ENCODE measurements around the gene FAM120A.

FAM120A gene

DNA sequence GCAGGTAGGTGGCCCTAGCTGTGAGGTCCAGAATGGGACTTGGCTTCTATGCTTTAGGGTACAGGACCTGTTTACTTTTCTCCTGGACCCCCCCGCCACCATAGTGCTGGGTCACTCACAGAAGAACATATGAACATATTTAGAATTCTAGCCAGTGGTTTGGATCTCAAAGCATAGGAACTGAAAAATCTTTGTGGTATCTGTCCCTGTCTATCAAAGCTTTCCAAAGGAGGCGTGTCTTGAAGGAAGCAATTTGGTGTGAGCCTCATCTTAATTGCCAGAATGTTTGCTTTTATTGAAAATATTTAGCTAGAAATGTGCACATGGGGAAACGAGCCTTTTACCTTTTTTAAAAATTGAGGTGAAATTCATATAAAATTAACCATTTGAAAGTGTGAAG is 131.1 kb downstream of the FAM120A start:
- no peak for DNase-seq

DNA sequence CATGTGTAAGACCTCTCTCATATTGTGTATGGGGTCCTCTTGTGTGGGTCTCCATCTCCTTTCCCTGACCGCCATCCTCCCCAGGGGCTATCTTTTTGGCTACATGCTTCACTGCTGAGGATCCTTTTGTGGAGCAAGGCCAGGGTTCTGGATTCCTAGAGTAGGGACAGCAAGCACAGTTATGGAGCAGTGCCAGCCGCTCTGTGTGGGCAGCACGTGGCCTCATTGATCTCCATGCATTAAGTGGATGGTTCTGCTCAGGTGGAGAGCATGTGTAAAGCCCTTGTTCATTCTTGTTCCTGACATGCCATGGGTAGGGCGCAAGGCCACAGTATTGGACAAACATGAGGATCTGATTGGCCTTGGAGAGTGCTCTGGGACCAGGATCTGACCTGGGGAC is 133.8 kb downstream of the FAM120A start:
- DNase-seq = no peak

DNA sequence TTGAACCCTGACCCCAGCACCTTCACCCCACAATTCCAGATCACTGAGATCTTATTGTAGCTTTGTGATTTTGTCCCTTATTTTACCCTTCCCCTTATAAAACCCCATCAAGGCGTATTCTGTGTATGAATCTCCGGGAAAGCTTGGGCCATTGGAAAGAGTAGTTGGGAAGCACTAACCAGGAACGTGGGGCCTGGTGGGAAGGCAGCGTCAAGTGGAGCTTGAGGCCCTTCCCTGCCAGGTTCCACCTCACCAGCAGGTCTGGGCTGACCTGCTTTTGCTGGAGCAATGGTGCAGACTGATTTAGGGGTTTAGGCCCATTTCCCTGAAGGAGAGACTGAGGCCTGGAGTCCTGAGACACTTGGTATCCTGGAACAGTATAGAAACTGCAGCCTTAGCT is 134.2 kb downstream of the FAM120A start:
- no peak for DNase-seq

DNA sequence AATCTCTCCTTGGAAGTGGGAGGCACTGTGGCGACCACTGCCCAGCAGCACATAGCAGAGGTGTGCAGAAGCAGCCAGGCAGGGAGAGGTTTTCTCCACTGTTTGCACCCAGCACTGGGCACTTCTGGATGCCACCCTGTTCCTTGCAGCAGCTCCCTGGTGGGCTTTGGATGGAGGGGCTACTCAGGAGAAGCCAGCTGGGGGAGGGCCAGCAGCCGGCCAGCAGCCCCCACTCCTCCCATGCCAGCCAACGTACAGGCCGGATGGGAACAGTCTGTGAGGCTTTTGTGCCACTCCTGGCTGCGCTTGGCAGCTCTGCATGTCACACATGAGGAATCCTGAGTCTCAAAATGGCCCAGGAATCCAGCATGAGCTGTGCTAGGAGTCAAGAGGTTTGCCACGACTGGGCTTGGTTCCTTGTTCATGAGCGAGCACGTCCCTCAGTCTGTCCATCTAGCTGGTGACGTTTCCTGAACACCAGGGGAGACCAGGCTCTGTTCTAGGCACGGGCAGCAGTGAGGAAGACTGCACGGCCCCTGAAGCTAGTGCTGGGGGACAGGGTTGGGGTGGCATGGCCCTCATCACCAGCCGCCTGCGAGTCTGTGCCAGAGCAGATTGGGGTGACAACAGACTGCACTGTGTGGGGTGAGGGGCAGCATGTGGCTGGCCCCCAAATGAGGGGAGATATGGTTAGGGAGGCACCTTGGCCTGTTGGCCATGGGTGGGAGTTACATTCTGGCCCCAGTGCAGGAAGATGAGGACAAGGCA is 135.0 kb downstream of the FAM120A start:
- no peak for DNase-seq

DNA sequence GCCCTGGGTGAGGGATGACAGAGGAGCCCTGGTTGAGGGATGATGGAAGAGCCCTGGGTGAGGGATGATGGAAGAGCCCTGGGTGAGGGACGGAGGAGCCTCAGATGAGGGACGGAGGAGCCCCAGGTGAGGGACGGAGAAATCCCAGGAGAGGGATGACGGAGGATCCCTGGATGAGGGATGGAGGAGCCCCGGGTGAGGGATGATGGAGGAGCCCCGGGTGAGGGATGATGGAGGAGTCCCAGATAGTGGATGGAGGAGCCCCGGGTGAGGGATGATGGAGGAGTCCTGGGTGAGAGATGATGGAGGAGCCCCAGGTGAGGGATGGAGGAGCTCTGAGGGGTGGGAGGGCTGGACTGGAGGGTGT is 135.8 kb downstream of the FAM120A start:
- DNase-seq = no peak

DNA sequence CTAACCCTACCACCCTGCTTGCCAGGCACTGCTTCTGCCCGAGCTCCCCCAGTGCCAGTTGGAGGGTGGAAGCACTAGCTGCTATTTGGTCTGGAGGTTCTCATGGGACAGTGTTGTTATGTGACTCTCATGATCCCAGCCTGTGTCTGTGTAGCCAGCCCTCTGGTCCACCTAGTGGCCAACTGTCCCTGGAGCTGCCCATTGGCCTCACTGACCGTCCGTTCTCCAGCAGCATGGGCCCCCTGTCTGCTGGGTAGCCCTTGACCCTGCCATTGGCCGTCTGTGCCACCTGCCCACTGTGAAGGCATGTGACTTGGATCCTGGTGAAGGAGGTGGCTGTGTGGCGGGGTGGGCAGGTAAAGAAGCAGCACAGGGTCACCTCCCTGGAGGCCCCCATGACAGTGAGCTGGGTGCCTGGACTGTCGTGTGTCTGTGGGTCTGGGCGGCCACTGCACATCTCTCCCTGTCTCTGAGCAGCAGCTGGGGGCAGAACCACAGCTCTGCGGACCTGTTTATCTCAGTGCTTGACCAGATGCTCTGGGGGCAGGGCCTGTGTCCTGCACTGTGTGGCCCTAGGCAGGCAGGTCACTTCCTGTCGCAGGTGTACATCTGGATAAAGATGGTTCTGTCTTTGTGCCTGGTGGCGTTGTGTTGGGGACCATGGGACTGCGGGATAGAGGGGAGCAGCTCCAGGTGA is 136.3 kb downstream of the FAM120A start:
- no peak for DNase-seq

DNA sequence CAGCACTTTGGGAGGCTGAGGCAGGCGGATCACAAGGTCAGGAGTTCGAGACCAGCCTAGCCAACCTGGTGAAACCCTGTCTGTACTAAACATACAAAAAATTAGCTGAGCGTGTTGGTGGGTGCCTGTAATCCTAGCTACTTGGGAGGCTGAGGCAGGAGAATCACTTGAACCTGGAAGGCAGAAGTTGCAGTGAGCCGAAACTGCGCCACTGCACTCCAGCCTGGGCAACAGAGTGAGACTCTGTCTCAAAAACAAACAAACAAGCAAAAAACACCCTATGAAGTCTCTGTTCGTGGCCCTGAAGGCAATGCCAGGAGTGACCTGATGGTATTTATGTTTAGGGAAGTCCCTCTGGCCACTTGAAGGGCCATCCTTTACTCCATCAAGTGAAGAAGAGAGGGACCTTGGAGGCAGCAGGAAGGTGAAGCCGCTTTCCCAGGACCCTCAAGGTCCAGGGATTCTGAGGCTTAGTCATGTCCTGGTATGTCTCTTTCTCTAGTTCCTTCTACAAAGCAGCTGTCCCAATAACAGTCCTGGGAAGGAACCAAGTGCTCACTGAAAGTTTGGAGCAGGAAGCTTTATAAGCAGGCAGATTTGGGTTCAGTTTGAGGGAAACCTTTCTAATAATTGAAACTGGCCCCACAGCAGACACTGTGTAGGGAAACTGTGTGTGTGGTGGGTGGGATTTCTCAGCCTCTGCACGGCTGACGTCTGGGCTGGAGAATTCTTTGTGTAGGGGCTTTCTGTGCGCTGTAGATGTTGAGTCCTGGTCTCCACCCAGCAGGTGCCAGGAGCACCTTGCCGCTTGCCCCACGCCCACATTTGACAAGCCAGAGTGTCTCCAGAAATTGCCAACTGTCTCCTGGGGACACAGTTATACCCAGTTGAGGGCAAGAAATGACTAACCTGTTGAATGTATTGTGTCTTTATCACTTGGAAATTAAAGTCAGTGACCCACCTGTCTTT is 137.4 kb downstream of the FAM120A start:
- no peak for DNase-seq

DNA sequence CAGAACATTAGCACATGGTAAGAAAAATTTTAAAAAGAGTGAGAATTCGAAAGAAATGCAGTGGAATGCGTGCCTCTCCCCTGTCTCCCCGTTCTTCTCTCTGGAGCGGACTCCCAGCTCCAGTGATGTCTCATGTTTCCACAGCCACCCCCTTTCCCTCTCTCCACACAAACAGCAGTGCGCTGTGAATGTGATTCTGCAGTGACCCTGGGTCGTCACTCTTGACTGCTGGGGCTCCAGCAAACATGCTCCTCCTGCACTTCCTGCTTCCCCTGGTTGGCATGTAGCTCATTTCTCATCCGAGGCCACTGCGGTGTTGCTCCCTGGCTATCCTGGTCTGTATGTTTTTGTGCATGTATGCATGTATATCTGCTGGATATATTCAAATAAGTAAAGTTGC is 138.2 kb downstream of the FAM120A start:
- DNase-seq = no peak

DNA sequence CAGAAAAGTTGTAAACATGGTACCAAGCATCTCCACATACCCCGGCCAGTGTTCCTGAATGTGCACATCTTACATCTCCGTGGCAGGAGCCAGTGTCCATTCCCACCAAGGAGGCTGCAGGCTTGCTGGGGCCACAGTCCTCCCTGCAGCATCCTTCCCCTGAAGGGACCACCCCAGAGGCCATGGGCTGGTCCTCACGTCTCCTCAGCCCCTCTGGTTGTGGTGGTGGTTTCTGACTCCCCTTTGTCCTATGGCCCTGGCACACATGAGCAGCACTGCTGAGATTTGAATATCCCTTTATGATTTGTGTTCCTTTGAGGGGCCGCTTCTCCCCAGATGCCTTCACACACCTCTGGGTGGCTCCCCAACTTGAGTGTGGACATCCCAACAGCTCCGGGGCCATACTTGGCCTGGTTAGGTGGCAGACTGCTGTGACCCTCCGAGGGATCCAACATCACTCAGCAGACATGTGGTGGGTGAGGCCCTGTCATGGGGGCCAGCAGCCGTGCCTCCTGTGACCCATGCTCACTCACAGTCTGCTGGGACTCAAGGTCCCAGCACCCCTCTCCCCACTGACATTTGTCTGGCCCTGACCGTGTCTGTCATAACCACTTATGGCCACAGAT is 139.2 kb downstream of the FAM120A start:
- DNase-seq = no peak

DNA sequence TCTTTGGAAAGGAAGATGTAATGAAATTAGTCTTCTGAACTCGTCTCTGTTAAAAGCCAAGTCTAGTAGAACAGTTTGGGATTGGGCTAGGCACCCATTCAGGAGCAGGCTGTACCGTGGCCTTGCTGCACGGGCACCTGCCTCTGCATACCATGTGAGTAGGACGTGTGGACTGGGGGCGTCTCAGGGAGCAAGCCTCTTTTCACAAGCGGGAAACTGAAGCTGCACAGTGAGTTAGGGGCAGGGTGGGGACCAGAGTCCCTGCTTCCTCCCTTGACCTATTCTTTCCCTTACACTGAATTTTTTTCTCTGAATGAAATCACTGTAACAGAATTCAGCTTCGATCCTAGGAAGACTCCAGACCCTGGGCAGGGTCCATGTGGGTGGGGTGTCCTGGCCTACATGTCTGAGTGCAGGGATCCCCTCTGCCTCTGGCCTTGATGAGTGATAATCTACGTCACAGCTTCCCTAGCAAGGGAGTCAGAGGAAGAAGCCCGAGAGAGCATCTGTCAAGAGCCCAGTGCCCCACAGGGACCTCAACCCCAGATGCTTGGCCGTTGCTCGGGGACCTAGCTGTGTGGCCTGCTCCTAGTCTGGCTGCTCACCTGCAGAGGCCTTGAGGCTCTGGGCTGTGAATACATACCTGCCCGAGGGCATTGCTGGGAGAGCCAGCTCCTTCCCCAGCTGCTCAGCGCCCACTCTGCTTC is 140.0 kb downstream of the FAM120A start:
- DNase-seq = no peak

DNA sequence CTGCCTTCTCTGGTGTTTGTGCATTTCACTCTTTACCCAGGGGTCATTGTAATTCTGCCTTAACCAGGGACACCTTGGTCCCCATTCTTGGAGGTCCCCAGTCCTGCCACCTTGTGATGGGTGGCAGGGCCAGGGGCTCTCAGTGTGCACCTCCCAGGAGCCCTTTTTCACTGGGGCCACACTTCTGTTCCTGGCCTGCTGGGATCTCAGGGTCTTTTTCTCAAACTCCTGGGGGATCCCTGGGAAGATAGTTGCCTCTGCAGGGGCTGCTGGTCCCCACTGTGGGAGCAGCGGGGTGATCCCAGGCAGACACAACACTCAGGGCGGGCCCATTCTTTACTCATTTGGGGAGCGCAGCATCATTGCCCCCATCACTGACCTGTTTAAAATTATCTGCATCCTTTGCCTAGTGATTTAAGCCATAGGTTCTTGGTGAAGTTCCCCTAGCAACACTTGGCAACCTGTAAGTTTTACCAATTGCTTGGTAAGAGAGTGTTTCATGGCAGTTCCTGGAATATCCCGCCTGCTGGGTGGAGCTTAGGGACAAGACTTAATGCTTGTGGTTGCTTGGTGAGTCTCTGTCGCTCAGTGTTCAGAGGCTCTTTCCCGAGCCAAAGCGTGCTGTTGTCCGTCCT is 140.6 kb downstream of the FAM120A start:
- no peak for DNase-seq

DNA sequence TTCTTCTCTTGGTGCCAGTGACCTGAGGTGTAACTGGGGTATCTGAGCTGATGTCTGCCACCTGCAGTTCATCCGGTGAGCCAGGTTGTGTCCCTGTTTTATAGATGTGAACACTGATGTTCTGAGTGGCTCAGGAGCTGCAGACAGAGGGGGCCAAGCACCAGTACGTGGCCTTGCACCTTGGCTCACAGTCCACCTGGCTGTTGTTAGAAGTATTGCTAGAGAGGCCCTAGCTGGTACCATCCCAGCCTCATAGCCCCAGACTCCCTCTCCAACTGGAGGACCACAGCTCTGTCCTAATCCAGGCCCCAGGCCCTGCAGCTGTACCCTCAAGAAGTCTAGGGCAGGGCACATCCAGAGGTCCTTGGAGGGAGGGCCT is 141.1 kb downstream of the FAM120A start:
- no peak for DNase-seq

DNA sequence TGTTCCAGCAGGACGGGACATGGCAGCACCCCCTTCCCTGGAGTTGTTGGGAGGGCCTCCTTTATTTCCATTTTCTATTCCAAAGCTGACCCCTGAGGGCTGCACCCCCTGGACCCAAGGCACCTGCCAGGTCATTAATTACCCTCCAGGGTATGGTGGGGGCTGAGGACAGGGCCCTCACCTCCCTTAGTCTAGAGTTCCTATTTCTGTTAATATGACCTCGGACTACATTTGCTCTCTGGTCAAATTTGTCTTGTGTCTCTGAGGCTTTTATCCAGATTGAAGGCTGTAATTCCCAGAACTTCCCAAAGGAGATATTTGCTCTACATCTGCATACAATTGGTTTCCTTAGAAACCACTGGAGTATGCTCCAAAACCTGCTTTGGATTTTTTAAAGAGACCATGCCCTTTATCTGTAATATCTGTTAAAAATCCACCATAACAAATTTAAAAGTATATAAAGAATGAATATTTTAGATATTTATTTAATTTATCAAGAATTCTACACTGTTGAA is 141.7 kb downstream of the FAM120A start:
- no peak for DNase-seq

DNA sequence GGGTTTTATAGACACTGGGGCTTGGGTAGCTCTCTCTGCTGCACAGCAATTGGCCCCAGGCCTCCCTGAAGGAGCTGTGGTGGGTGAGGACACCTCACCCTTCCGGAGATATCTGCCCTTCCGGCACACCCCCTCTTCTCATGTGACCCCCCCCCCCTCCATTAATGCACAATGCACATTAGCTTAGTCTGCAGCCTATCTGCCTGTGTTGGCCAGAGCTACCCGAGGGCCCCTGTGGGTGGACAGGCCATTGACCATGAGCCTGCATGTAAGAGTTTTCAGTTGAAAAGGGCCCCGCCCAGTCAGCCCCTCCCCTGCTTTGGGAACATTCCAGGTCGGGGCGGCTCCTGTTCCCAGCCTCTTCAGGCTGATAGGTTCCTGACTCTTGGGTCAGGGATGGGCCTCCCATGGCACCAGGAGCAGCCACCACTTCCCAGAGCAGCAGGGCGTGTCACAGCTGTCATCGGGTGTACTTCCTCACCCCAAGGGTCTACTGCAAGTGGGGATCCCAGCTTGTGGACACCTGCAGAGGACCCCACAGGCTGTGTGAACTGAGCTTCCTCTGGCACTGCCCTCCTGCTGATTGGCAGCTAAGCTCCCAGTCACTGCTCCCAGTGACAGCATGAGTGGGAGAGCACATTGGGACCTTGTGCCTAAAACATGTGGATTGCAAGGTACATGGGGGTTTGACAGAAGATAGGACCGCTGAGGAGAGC is 142.7 kb downstream of the FAM120A start:
- DNase-seq = no peak

DNA sequence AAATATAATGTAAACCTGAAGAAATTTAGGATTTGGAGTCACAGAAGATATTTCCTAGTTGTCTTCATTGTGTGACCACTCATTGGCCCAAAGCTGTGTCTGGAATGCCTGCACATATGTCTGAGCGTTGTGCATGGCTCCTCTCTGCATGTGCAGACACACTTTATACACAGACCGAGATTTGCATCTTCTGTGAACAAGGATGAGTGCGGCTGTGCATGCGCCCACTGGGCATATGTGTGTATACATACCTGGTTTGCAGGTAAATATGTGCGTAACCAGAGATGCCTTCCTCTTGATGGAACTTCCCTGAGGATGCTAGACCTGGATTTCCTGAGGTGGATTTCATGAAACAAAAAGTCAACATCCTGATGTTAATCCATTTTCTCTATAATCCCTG is 144.0 kb downstream of the FAM120A start:
- no peak for DNase-seq

DNA sequence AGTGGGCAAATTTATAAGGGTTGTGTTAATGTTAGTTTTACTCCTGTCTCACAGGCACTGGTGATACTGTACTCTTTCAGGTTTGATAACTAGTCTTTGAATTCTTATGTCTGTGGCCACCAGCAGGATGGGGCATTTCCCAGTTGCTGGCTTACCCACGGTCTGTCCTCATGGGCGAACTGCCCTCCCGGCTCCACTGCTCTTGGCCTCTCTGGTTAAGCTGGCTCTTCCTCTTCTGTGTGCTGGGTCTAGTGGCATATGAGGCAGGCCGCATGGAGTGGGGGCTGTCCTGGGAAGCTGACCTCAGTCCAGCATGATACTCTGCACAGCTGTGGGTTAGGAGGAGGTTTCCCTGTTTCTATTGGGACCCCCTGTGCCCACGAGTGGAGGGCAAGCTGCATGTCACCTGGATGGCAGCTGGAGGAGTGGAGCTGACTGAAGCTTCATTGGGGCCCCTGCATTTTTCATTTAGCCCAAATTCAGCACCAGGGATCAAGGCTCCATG is 144.4 kb downstream of the FAM120A start:
- DNase-seq = no peak

DNA sequence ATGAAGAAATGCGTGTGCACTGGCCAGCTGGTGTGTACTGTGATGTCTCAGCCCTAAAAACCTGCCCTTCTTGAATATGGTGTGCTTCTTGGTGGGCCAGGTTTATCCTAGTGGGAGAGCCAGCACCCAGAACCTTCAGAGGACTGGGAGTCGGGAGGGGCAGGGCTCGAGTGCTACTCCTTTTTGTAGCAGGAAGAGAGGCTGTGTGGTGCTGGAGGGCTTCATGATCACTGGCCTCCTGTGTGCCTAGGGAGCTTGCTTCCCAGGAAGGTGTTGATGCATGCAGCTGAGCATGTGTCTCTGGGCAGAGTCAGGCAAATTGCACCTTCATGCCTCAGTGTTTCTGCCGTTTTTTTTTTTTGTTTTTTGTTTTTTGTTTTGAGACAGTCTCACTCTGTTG is 144.9 kb downstream of the FAM120A start:
- no peak for DNase-seq

DNA sequence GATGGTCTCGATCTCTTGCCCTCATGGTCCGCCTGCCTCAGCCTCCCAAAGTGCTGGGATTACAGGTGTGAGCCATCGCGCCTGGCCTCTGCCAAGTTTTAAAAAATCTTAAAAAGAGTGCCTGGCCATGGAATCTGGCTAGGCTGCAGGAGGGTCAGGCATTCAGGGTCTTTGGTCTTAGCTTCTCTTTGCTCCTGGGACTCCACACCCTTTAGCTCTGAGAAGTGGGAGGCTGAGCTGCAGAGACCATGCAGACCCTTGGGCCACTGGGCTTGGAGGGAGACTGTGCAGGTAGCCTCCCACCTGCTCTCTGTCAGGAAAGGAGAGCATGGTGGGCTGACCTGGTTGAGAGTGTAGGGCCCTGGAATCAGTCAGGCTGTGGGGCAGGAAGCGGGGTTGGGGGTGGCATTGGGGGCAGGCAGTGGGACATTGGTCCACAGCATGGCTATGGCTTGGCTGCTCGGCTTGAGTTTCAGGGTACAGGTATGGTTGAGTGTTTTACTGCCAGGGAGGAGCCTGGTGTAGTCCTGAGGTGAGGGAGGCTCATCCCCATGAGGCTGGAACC is 145.7 kb downstream of the FAM120A start:
- no peak for DNase-seq

DNA sequence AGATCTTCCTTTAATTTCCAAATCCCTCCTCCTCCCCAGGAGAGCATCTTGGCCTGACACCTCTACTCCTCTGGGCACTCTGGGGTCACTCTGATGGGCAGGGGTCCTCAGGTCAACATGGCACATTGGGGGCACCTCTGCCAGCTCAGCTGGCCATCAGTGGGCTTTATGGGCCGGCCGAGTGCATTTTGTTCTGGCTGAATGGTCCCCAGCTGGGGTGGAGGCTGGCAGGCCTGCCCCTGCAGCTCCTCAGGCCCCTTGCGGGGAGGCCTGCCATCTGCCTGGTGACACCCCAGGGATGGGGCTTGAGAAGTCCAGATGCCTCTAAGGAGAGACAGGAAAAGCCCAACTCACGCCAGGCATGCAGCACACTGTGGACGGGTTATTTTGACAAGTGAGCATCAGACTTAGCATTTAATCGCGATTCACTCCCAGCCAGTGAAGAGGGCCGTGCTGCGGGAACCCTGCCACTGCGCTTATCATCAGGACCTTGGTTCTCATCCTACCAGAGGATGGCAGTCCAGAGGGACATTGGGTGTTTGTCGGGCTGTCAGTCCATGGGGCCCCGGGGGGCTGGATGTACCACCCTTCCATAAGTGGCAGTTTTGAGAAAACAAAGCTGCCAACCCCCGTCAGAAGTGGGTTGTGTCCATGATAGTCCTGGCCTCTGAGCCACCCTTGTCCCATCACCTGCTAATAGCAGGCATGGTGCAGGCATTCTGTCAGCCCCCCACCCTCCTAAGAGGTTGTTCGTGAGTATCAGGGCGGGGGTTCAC is 146.6 kb downstream of the FAM120A start:
- no peak for DNase-seq
